Fibroblast of upper back skin (primary cell): Measurements from ENCODE around the gene CERS3.

Experiments used
- DNase-seq: peaks from one replicate; pipeline ENCODE4 v3.0.0-alpha.2; 2013

Gene CERS3

GRCh38 chr15:100528833-100529428 lies at the start of gene CERS3:
Gene CERS3, minus strand, starts transcription at chr15:100528950. Its CDS starts 27,101 bp downstream, at chr15:100501849.
- DNase-seq, result no peak

- no peak for DNase-seq
Measured at GRCh38 chr15:100573526-100573925, 44.8 kb upstream of the CERS3 start.

GRCh38 chr15:100572362-100572983 lies 43.7 kb upstream of the CERS3 start:
- peak; percentile 8 for DNase-seq

- DNase-seq, result no peak
Measured at GRCh38 chr15:100571592-100572167, 42.9 kb upstream of the CERS3 start.

GRCh38 chr15:100570735-100571313 lies 42.1 kb upstream of the CERS3 start:
- DNase-seq, result no peak

- no peak for DNase-seq
Measured at GRCh38 chr15:100570275-100570674, 41.5 kb upstream of the CERS3 start.

GRCh38 chr15:100569391-100569790 lies 40.6 kb upstream of the CERS3 start:
- DNase-seq, result no peak

GRCh38 chr15:100566850-100567628 lies 38.3 kb upstream of the CERS3 start:
- no peak for DNase-seq

GRCh38 chr15:100565591-100565990 lies 36.8 kb upstream of the CERS3 start:
- DNase-seq, result no peak

GRCh38 chr15:100560323-100560722 lies 31.6 kb upstream of the CERS3 start:
- DNase-seq, result no peak

GRCh38 chr15:100559330-100559729 lies 30.6 kb upstream of the CERS3 start:
- no peak for DNase-seq

GRCh38 chr15:100558771-100559254 lies 30.1 kb upstream of the CERS3 start:
- no peak for DNase-seq

- no peak for DNase-seq
Measured at GRCh38 chr15:100553468-100553867, 24.7 kb upstream of the CERS3 start.

GRCh38 chr15:100547961-100548360 lies 19.2 kb upstream of the CERS3 start:
- DNase-seq, result no peak

- no peak for DNase-seq
Measured at GRCh38 chr15:100544946-100545345, 16.2 kb upstream of the CERS3 start.

- no peak for DNase-seq
Measured at GRCh38 chr15:100544338-100544841, 15.6 kb upstream of the CERS3 start.

GRCh38 chr15:100542290-100542689 lies 13.5 kb upstream of the CERS3 start:
- no peak for DNase-seq

- DNase-seq, result no peak
Measured at GRCh38 chr15:100537331-100537730, 8.6 kb upstream of the CERS3 start.

GRCh38 chr15:100536733-100537132 lies 8.0 kb upstream of the CERS3 start:
- DNase-seq, result no peak

GRCh38 chr15:100533886-100534285 lies 5.1 kb upstream of the CERS3 start:
- no peak for DNase-seq

- DNase-seq, result no peak
Measured at GRCh38 chr15:100531823-100532327, 3.1 kb upstream of the CERS3 start.

GRCh38 chr15:100531204-100531603 lies 2.5 kb upstream of the CERS3 start:
- no peak for DNase-seq

GRCh38 chr15:100529556-100529955 lies 806 bp upstream of the CERS3 start:
- DNase-seq, result no peak
